Measurements from ENCODE around the gene WFIKKN2. TPM values are rescaled to one million over a fixed set of nuclear protein-coding genes. Genes with fewer than 3 reads are reported as not detected.

The WFIKKN2 gene
- total and polyA plus RNA-seq, 8 donors: 0.65 to 1.2 (median 1.0) TPM; not detected in 2

DNA sequence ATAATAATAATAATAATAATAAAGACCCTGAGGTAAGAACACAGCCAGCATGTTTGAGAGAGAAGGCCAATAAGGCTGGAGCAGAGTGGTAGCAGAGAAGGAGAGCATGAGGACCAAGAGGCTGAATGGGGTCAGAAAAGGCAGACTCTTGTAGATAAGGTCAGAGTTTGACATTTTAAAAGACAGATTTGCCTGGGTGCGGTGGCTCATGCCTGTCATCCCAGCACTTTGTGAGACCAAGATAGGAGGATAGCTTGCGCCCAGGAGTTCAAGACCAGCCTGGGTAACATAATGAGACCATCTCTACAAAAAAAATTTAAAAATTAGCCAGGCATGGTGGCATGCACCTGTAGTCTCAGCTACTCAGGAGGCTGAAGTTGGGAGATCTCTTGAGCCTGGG lies 11.0 kb upstream of the WFIKKN2 start:
- Histone ChIP-seq H3K4me3 (no peak overlapping the region), H3K27me3 (no peaks in the 10 kb centered on the region), H3K4me1 (no peaks in the 10 kb centered on the region), H3K36me3 (no peaks in the 10 kb centered on the region), H3K27ac (no peak overlapping the region), H3K9me3 (peaks cover 0 to 4% of the 10 kb centered on the region in 2 donors)
- DNase-seq: no peak
- intact Hi-C loops (cut with DNase I): no loop called here
- ATAC-seq: no peak
- TF ChIP-seq, protein P1, sequence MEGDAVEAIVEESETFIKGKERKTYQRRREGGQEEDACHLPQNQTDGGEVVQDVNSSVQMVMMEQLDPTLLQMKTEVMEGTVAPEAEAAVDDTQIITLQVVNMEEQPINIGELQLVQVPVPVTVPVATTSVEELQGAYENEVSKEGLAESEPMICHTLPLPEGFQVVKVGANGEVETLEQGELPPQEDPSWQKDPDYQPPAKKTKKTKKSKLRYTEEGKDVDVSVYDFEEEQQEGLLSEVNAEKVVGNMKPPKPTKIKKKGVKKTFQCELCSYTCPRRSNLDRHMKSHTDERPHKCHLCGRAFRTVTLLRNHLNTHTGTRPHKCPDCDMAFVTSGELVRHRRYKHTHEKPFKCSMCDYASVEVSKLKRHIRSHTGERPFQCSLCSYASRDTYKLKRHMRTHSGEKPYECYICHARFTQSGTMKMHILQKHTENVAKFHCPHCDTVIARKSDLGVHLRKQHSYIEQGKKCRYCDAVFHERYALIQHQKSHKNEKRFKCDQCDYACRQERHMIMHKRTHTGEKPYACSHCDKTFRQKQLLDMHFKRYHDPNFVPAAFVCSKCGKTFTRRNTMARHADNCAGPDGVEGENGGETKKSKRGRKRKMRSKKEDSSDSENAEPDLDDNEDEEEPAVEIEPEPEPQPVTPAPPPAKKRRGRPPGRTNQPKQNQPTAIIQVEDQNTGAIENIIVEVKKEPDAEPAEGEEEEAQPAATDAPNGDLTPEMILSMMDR (IDR thresholded peaks at IDR 0.05): no peak

GRCh38 chr17:50825188-50825587 lies 10.2 kb upstream of the WFIKKN2 start:
- Histone ChIP-seq H3K9me3 (peaks cover 0 to 4% of the 10 kb centered on the region in 2 donors), H3K4me1 (no peaks in the 10 kb centered on the region), H3K4me3 (no peak overlapping the region), H3K27ac (no peak overlapping the region), H3K36me3 (no peaks in the 10 kb centered on the region), H3K27me3 (no peaks in the 10 kb centered on the region)
- DNase-seq (no peak), ATAC-seq (no peak)
- TF ChIP-seq, protein P1 (IDR thresholded peaks at IDR 0.05): no peak
- intact Hi-C loops (cut with DNase I): no loop called here

- no peaks in the 10 kb centered on the region for H3K36me3 ChIP-seq
Observed at GRCh38 chr17:50828508-50829170, 6.7 kb upstream of the WFIKKN2 start.

DNA sequence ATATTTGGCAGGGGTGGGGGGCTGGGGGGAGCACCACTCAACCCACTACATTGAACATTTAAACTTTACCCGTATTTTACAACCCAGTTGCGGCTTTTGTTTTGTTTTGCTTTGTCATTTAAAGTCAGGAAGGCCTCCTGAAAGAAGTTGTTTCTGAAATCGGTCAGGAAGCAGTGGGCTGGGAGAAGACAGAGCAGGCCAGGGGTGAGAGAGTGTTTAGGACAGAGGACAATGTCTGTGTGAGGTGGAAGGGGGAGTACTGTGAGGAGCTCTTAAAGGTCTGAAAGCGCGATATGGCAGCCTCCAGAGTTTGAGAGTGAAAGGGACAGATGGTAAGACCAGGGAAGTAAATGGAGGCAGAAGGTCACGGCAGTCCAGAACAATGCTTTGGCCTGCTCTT lies 6.1 kb upstream of the WFIKKN2 start:
- no peak overlapping the region for H3K27ac ChIP-seq

More at GRCh38 chr17:50828508-50829170, 6.7 kb upstream of the WFIKKN2 start:
- Histone ChIP-seq H3K4me3 (no peak overlapping the region), H3K27ac (no peak overlapping the region), H3K27me3 (no peaks in the 10 kb centered on the region), H3K4me1 (no peaks in the 10 kb centered on the region), H3K9me3 (no peaks in the 10 kb centered on the region)
- DNase-seq (no peak), ATAC-seq (no peak)
- TF ChIP-seq, protein P1 (IDR thresholded peaks at IDR 0.05): no peak
- intact Hi-C loops (cut with DNase I): no loop called here

GRCh38 chr17:50830352-50830751 lies 5.0 kb upstream of the WFIKKN2 start:
- no peaks in the 10 kb centered on the region for H3K36me3 ChIP-seq
- peaks cover 0 to 15% of the 10 kb centered on the region in 2 donors for H3K27me3 ChIP-seq
- ATAC-seq: no peak
- no peaks in the 10 kb centered on the region for H3K4me1 ChIP-seq
- intact Hi-C loops (cut with DNase I): no loop called here
- DNase-seq: no peak
- H3K9me3 ChIP-seq: no peaks in the 10 kb centered on the region
- TF ChIP-seq, protein P1 (IDR thresholded peaks at IDR 0.05): no peak
- no peak overlapping the region for H3K4me3 ChIP-seq
- H3K27ac ChIP-seq: no peak overlapping the region

More for the DNA sequence above, 6.1 kb upstream of the WFIKKN2 start:
- intact Hi-C loops (cut with DNase I): no loop called here
- ATAC-seq: peak; percentile 36
- TF ChIP-seq, protein P1 (IDR thresholded peaks at IDR 0.05): no peak
- Histone ChIP-seq H3K4me1 (no peaks in the 10 kb centered on the region), H3K4me3 (no peak overlapping the region), H3K36me3 (no peaks in the 10 kb centered on the region), H3K27me3 (peaks cover 0 to 4% of the 10 kb centered on the region in 2 donors), H3K9me3 (no peaks in the 10 kb centered on the region)
- DNase-seq: no peak

Measured in left lung (tissue), 10 donors.